Ishikawa (cell line): ENCODE data around the gene RPUSD1.

ENCODE experiments used
- CEBPB ChIP-seq: IDR thresholded peaks from 2 replicates; pipeline ENCODE4 v1.6.1; 2012
- CREB1 ChIP-seq: IDR thresholded peaks from 2 replicates; pipeline ENCODE4 v1.6.1; 2012; ENCODE audit warnings: low read depth
- EP300 ChIP-seq: IDR thresholded peaks from 2 replicates; pipeline ENCODE4 v1.6.1; 2012; ENCODE audit warnings: borderline replicate concordance
- FOXM1 ChIP-seq: IDR thresholded peaks from 2 replicates; pipeline ENCODE4 v1.6.1; 2012; ENCODE audit warnings: low read depth, borderline replicate concordance
- MAX ChIP-seq: IDR thresholded peaks from 2 replicates; pipeline ENCODE4 v1.6.1; 2012
- NFIC ChIP-seq: IDR thresholded peaks from 2 replicates; pipeline ENCODE4 v1.6.1; 2012
- RAD21 ChIP-seq: IDR thresholded peaks from 2 replicates; pipeline ENCODE4 v1.6.1; 2012; ENCODE audit warnings: low read depth
- REST ChIP-seq: IDR thresholded peaks from 2 replicates; pipeline ENCODE4 v1.6.1; 2012; ENCODE audit warnings: low read depth, mild to moderate bottlenecking
- TAF1 ChIP-seq: IDR thresholded peaks from 2 replicates; pipeline ENCODE4 v1.6.1; 2012; ENCODE audit warnings: low read depth, mild to moderate bottlenecking
- TCF12 ChIP-seq: IDR thresholded peaks from 2 replicates; pipeline ENCODE4 v1.6.1; 2012; ENCODE audit warnings: low read depth
- TEAD4 ChIP-seq: IDR thresholded peaks from 2 replicates; pipeline ENCODE4 v1.6.1; 2012
- YY1 ChIP-seq: IDR thresholded peaks from 2 replicates; pipeline ENCODE4 v1.6.1; 2012; ENCODE audit warnings: low read depth

- TF ChIP-seq CEBPB (no peak), TAF1 (no peak), CREB1 (no peak), TCF12 (no peak), MAX (no peak), YY1 (no peak), EP300 (no peak), REST (no peak), FOXM1 (no peak), RAD21 (no peak), TEAD4 (no peak), NFIC (no peak)
Measured at GRCh38 chr16:752007-752312, 36.2 kb downstream of the RPUSD1 start.
